Ascending aorta (tissue), 2 donors: ENCODE measurements around the gene ZC3H18. TPM values are rescaled to one million over a fixed set of nuclear protein-coding genes. Genes with fewer than 3 reads are reported as not detected.
"Not testable (repeated sequence)": the region's sequence is repeated elsewhere in the genome, so short reads cannot be mapped to it uniquely, and the experiment has no call there.

Experiments used
- DNase-seq, 2 donors: peaks; one replicate each; pipeline ENCODE4 v3.0.0-alpha.2; 2019; ENCODE audit warnings: low spot score in 2 of 2
- H3K27ac ChIP-seq, 2 donors: fragments of 200-600 bp; sonication (generic); one replicate each; pipeline ENCODE4 v1.5.1; 2016 to 2017; ENCODE audit warnings: mild to moderate bottlenecking in 1 of 2
- H3K27me3 ChIP-seq: fragments of 200-600 bp; sonication (generic); one replicate; pipeline ENCODE4 v1.5.1; 2017
- H3K36me3 ChIP-seq, 2 donors: fragments of 200-600 bp; sonication (generic); one replicate each; pipeline ENCODE4 v1.5.1; 2016
- H3K4me1 ChIP-seq, 2 donors: fragments of 200-600 bp; sonication (generic); one replicate each; pipeline ENCODE4 v1.5.1; 2016 to 2017; ENCODE audit warnings: mild to moderate bottlenecking in 1 of 2
- H3K4me3 ChIP-seq, 2 donors: fragments of 200-600 bp; sonication (generic); one replicate each; pipeline ENCODE4 v1.5.1; 2016 to 2017; ENCODE audit warnings: mild to moderate bottlenecking in 1 of 2
- H3K9me3 ChIP-seq, 2 donors: fragments of 200-600 bp; sonication (generic); one replicate each; pipeline ENCODE4 v1.5.1; 2016
- intact Hi-C: fragments of 100-400 bp; cut with DNase I; formaldehyde crosslinking; loops from one replicate; pipeline ENCODE4 v1.15.1; 2023
- total RNA-seq: library from RNA; depleted of rRNA; stranded (reverse); fragments of >200 nt; gene quantifications from one replicate; pipeline ENCODE4 v1.1.0, GENCODE V29; 2016
- TF ChIP-seq, protein P1 (sequence below), 3 experiments: fragments of 200-600 bp in 2 of 3; fragments of 450-650 bp in 1 of 3; sonication (generic) in 2 of 3; IDR thresholded peaks; one replicate each; pipeline ENCODE4 v1.5.1; 2016 to 2019; ENCODE audit warnings: antibody characterized with exemption in 3 of 3, mild to moderate bottlenecking in 1 of 3, moderate library complexity in 1 of 3

Gene ZC3H18
- total RNA-seq, 1 donor from 2014 or later, result 36.3 TPM

DNA sequence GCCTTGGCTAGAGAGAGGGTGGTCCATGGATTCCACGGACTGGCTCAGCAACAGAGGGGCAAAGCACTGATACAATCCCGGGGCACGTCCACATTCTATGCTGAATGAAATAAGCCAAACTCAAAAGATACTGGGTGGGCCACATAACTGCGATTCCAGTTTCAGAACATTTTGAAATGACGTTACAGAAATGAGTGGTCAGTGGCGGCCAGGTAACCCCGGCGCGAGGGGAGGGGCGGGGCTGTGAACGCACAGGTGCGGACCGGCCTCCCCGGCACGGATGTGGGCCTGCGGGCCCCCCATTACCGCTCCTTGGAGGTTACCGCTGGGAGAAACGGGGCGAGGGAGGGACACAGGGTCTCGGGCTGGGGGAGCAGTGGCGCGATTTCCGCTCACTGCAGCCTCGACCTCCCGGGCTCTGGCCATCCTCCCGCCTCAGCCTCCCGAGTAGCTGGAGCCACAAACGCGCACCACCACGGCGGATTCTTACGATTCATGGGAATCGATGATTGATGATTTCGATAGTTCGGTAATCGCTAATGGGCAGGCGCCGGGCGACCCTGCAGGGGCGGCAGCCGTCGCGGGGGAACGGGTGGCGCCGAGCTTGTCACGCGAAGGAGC lies 92.1 kb downstream of the ZC3H18 start:
- Histone ChIP-seq H3K36me3 (peaks cover 0 to 9% of the 10 kb centered on the region in 2 donors), H3K9me3 (no peaks in the 10 kb centered on the region), H3K4me3 (peak overlapping the region; percentile 87 to 89), H3K27ac (peak overlapping the region; percentile 68 to 72), H3K4me1 (peaks cover 0 to 11% of the 10 kb centered on the region in 2 donors), H3K27me3 (no peaks in the 10 kb centered on the region)
- TF ChIP-seq, protein P1, sequence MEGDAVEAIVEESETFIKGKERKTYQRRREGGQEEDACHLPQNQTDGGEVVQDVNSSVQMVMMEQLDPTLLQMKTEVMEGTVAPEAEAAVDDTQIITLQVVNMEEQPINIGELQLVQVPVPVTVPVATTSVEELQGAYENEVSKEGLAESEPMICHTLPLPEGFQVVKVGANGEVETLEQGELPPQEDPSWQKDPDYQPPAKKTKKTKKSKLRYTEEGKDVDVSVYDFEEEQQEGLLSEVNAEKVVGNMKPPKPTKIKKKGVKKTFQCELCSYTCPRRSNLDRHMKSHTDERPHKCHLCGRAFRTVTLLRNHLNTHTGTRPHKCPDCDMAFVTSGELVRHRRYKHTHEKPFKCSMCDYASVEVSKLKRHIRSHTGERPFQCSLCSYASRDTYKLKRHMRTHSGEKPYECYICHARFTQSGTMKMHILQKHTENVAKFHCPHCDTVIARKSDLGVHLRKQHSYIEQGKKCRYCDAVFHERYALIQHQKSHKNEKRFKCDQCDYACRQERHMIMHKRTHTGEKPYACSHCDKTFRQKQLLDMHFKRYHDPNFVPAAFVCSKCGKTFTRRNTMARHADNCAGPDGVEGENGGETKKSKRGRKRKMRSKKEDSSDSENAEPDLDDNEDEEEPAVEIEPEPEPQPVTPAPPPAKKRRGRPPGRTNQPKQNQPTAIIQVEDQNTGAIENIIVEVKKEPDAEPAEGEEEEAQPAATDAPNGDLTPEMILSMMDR (IDR thresholded peaks at IDR 0.05), result no peak
- intact Hi-C loops, result loop anchor here (2.0 to 5.0 kb wide), 6 partner anchors 44 to 1038 kb away; partner anchors contain the start of genes APRT, CTU2, GALNS and RNF166
- peak in 1 of 2 donors; percentile 58 for DNase-seq

GRCh38 chr16:88662843-88663606 lies 92.8 kb downstream of the ZC3H18 start, which contains the start of gene MVD:
MVD (minus strand) TSS chr16:88663091; CDS start chr16:88663080, 11 bp downstream.
- H3K27me3 ChIP-seq, result no peaks in the 10 kb centered on the region
- TF ChIP-seq, protein P1 (IDR thresholded peaks at IDR 0.05), result no peak
- intact Hi-C loops, result loop anchor here (1.0 to 5.0 kb wide), 7 partner anchors 44 to 1038 kb away; partner anchors contain the start of genes APRT, CTU2, GALNS and RNF166
- H3K4me1 ChIP-seq, result peaks cover 0 to 11% of the 10 kb centered on the region in 2 donors
- H3K9me3 ChIP-seq, result no peaks in the 10 kb centered on the region
- peak; percentile 93 to 98 for DNase-seq
- peak within 1 kb of the TSS; percentile 87 to 89 for H3K4me3 ChIP-seq
- H3K36me3 ChIP-seq, result peaks cover 0 to 4% of the 10 kb centered on the region in 2 donors
- peak within 1 kb of the TSS; percentile 68 to 72 for H3K27ac ChIP-seq

DNA sequence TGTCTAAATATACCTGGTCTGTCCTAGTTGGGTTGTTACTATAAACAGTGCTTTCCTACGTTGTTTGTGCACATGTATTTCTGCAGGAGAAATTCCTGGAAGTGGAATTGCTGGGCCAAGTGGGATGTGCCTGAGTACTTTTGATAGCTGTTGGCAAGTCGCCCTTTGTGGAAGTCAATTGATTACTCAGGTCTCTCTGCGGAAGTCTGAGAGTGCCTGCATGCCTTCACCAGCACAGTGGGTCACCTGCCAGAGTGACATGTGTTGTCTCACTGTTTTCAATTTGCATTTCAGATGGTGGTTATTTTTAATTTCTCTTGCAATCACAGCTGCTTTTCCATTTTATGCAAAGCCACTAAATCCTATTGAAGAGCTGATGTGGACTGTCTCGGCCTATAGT lies 94.9 kb downstream of the ZC3H18 start:
- H3K27ac ChIP-seq, result no peak overlapping the region
- intact Hi-C loops, result no loop called here
- H3K4me1 ChIP-seq, result peaks cover 0 to 11% of the 10 kb centered on the region in 2 donors
- no peaks in the 10 kb centered on the region for H3K36me3 ChIP-seq
- no peak overlapping the region for H3K4me3 ChIP-seq
- DNase-seq, result no peak
- TF ChIP-seq, protein P1 (IDR thresholded peaks at IDR 0.05), result no peak
- H3K27me3 ChIP-seq, result no peaks in the 10 kb centered on the region
- no peaks in the 10 kb centered on the region for H3K9me3 ChIP-seq

GRCh38 chr16:88665570-88665969 lies 95.4 kb downstream of the ZC3H18 start:
- TF ChIP-seq, protein P1 (IDR thresholded peaks at IDR 0.05), result no peak
- no peak for DNase-seq
- intact Hi-C loops, result no loop called here

GRCh38 chr16:88667461-88667860 lies 97.3 kb downstream of the ZC3H18 start:
- intact Hi-C loops, result no loop called here
- Histone ChIP-seq H3K27me3 (no peaks in the 10 kb centered on the region), H3K4me3 (no peak overlapping the region), H3K9me3 (no peaks in the 10 kb centered on the region), H3K4me1 (peaks cover 0 to 6% of the 10 kb centered on the region in 2 donors), H3K27ac (no peak overlapping the region), H3K36me3 (no peaks in the 10 kb centered on the region)
- no peak for DNase-seq
- TF ChIP-seq, protein P1 (IDR thresholded peaks at IDR 0.05), result no peak

More at GRCh38 chr16:88665570-88665969, 95.4 kb downstream of the ZC3H18 start:
- H3K9me3 ChIP-seq, result no peaks in the 10 kb centered on the region
- H3K27me3 ChIP-seq, result no peaks in the 10 kb centered on the region
- H3K27ac ChIP-seq, result no peak overlapping the region
- peaks cover 0 to 11% of the 10 kb centered on the region in 2 donors for H3K4me1 ChIP-seq
- H3K36me3 ChIP-seq, result no peaks in the 10 kb centered on the region
- no peak overlapping the region for H3K4me3 ChIP-seq

DNA sequence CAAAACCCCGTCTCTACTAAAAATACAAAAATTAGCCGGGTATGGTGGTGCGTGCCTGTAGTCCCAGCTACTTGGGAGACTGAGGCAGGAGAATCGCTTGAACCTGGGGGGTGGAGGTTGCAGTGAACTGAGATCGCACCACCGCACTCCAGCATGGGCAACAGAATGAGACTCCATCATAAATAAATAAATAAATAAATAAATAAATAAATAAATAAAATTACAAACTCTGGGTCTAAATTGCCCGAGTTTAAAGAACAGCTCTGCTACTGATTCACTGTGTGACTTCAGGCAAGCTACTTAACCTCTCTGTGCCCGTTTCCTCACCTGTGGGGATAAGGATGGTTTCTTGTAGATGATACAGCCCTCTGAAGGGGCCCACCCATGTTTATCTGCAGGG lies 99.3 kb downstream of the ZC3H18 start:
- H3K4me3 ChIP-seq, H3K9me3 ChIP-seq, DNase-seq, H3K27me3 ChIP-seq, H3K27ac ChIP-seq, H3K36me3 ChIP-seq, intact Hi-C loops, H3K4me1 ChIP-seq: not testable (repeated sequence)
